MM.1S (cell line): ENCODE results near the gene BAAT.

Experiments used
- CTCF ChIP-seq: fragments of 300-600 bp; sonication (generic); IDR thresholded peaks from 2 replicates; pipeline ENCODE4 v1.5.1; 2016; ENCODE audit warnings: antibody characterized with exemption, low read length, mixed read lengths
- EZH2 ChIP-seq: fragments of 300-600 bp; sonication (generic); optimal IDR thresholded peaks from 2 replicates; pipeline ENCODE3; 2017; ENCODE audit warnings: low read depth, mild to moderate bottlenecking, antibody characterized with exemption, low read length, mixed read lengths

- TF ChIP-seq CTCF, result no peak
- no peak for TF ChIP-seq EZH2
Observed at GRCh38 chr9:101375546-101375945, 9.3 kb downstream of the BAAT start.
